K562 (cell line): Measurements from ENCODE around the gene RNASEH2A. TPM values are rescaled to one million over a fixed set of nuclear protein-coding genes. Genes with fewer than 3 reads are reported as not detected.
A peak's percentile ranks its signal among the peaks of the same experiment; 100 is the strongest.

Source experiments
- CC2D1A ChIP-seq: fragments of 450-650 bp; IDR thresholded peaks from 2 replicates; pipeline ENCODE4 v1.6.1; 2017; ENCODE audit warnings: mild to moderate bottlenecking
- CCNT2 ChIP-seq: IDR thresholded peaks from 2 replicates; pipeline ENCODE4 v1.6.1; 2011; ENCODE audit warnings: borderline replicate concordance, low read depth, mild to moderate bottlenecking, moderate library complexity, mixed read lengths, low read length; ENCODE audit not compliant: insufficient read length; ENCODE audit errors: extremely low read depth
- DNMT1 ChIP-seq: fragments of 450-650 bp; IDR thresholded peaks from 2 replicates; pipeline ENCODE4 v1.6.1; 2016; ENCODE audit warnings: antibody characterized with exemption, mild to moderate bottlenecking
- EHMT2 ChIP-seq: fragments of 450-650 bp; IDR thresholded peaks from 2 replicates; pipeline ENCODE4 v1.6.1; 2018; ENCODE audit warnings: antibody characterized with exemption
- FOXK1 ChIP-seq: sonication (generic); formaldehyde crosslinking; IDR thresholded peaks from 2 replicates; pipeline ENCODE4 v1.8.0; 2022; ENCODE audit warnings: missing genetic modification reagents, mild to moderate bottlenecking, borderline replicate concordance
- GTF2E2 ChIP-seq: fragments of 200-800 bp; sonication (Bioruptor generic); IDR thresholded peaks from 2 replicates; pipeline ENCODE4 v1.6.1; 2016; ENCODE audit warnings: missing genetic modification characterization, missing compliant biosample characterization
- HCFC1 ChIP-seq: IDR thresholded peaks from 2 replicates; pipeline ENCODE4 v1.6.1; 2012; ENCODE audit warnings: low read depth, low read length, improper control_type of control experiment
- HDAC8 ChIP-seq: fragments of 450-650 bp; IDR thresholded peaks from 2 replicates; pipeline ENCODE4 v1.6.1; 2016; ENCODE audit warnings: mild to moderate bottlenecking, missing genetic modification characterization, moderate library complexity, missing compliant biosample characterization
- MITF ChIP-seq: IDR thresholded peaks from 2 replicates; pipeline ENCODE4 v1.6.1; 2014; ENCODE audit warnings: antibody characterized with exemption
- MTA2 ChIP-seq: fragments of 450-650 bp; IDR thresholded peaks from 2 replicates; pipeline ENCODE4 v1.6.1; 2016; ENCODE audit warnings: low read depth
- MTF1 ChIP-seq: fragments of 250-450 bp; sonication (Bioruptor Pico); IDR thresholded peaks from 2 replicates; pipeline ENCODE4 v1.9.0; 2021; ENCODE audit warnings: moderate library complexity, mild to moderate bottlenecking, inconsistent platforms, borderline replicate concordance
- MXI1 ChIP-seq: IDR thresholded peaks from 2 replicates; pipeline ENCODE4 v1.6.1; 2011; ENCODE audit warnings: low read depth, mild to moderate bottlenecking, improper control_type of control experiment, low read length
- RBM15 ChIP-seq: fragments of 200-400 bp; formaldehyde crosslinking; IDR thresholded peaks from 2 replicates; pipeline ENCODE4 v1.6.1; 2018; ENCODE audit warnings: mild to moderate bottlenecking, low read length, moderate library complexity; ENCODE audit not compliant: insufficient read depth
- SMAD1 ChIP-seq: fragments of 150-350 bp; IDR thresholded peaks from 2 replicates; pipeline ENCODE4 v1.6.1; 2014; ENCODE audit warnings: low read length, low read depth; ENCODE audit not compliant: partially characterized antibody
- TEAD2 ChIP-seq: fragments of 450-650 bp; IDR thresholded peaks from 2 replicates; pipeline ENCODE4 v1.6.1; 2016; ENCODE audit warnings: missing genetic modification characterization, control low read depth, missing compliant biosample characterization
- TFE3 ChIP-seq: fragments of 450-650 bp; formaldehyde crosslinking; IDR thresholded peaks from 2 replicates; pipeline ENCODE4 v1.4.0; 2020; ENCODE audit warnings: mild to moderate bottlenecking, mixed read lengths
- ZBTB2 ChIP-seq: fragments of 450-650 bp; IDR thresholded peaks from 2 replicates; pipeline ENCODE4 v1.6.1; 2016; ENCODE audit warnings: antibody characterized with exemption
- ZBTB49 ChIP-seq: sonication (generic); formaldehyde crosslinking; IDR thresholded peaks from 2 replicates; pipeline ENCODE4 v1.8.0; 2022; ENCODE audit warnings: missing genetic modification reagents, mild to moderate bottlenecking, borderline replicate concordance
- ZKSCAN1 ChIP-seq: fragments of 150-350 bp; IDR thresholded peaks from 2 replicates; pipeline ENCODE4 v1.6.1; 2016; ENCODE audit warnings: low read depth, low read length
- ZNF23 ChIP-seq: fragments of 250-450 bp; sonication (Bioruptor Pico); IDR thresholded peaks from 2 replicates; pipeline ENCODE4 v1.4.0; 2020; ENCODE audit warnings: mild to moderate bottlenecking
- ZNF384 ChIP-seq: IDR thresholded peaks from 2 replicates; pipeline ENCODE4 v1.6.1; 2012; ENCODE audit warnings: low read depth, low read length, improper control_type of control experiment
- ZNF644 ChIP-seq: fragments of 200-800 bp; sonication (Bioruptor generic); IDR thresholded peaks from 2 replicates; pipeline ENCODE4 v1.6.1; 2016; ENCODE audit warnings: low read depth, missing genetic modification characterization, missing compliant biosample characterization
- polyA plus RNA-seq, 8 experiments: library from polyadenylated mRNA; depleted of rRNA in 4 of 8; stranded (reverse) in 5 of 8; unstranded in 3 of 8; fragments of >200 nt; fragmentation: Nextera tagmentation in 2 of 8; fragmentation: Illumina TruSeq in 1 of 8; extraction: Ambion mirVana in 2 of 8; extraction: Trizol in 1 of 8; gene quantifications; 2 replicates each; pipeline versions ENCODE4 v1.2.1 to v1.2.3, GENCODE V29; 2011 to 2014; ENCODE audit warnings: inconsistent platforms in 1 of 8, missing spikeins in 1 of 8
- total RNA-seq, 7 experiments: library from RNA; depleted of rRNA in 6 of 7; stranded (reverse); fragments of >200 nt in 6 of 7; fragmentation: Illumina TruSeq in 2 of 7; extraction: Trizol in 2 of 7; gene quantifications; 2 replicates each; pipeline versions ENCODE4 v1.2.1 to v1.2.3, GENCODE V29; 2011 to 2021; ENCODE audit warnings: low replicate concordance in 1 of 7

The RNASEH2A gene
- total and polyA plus RNA-seq, 9 of the 15 experiments (the other 6 are each of a cell fraction or from before 2014, with no cell fraction given), result 22.3 to 78.0 (median 61.7) TPM

- TF ChIP-seq SMAD1 (peak; percentile 54), TEAD2 (tag) (no peak), EHMT2 (no peak), MTF1 (no peak), ZBTB2 (0 out of 2 replicates have a peak, but pooled peaks have one; percentile 30), FOXK1 (CRISPR knock-in tag) (peak; percentile 92; the same call in 1 of the 2 replicates), ZNF23 (CRISPR knock-in tag) (no peak), MXI1 (no peak), CC2D1A (no peak), GTF2E2 (tag) (0 out of 2 replicates have a peak, but pooled peaks have one; percentile 36), MITF (peak; percentile 26; the same call in 1 of the 2 replicates), RBM15 (no peak), MTA2 (no peak), ZNF384 (peak; percentile 21; the same call in 1 of the 2 replicates), CCNT2 (peak; percentile 93), HCFC1 (peak; percentile 59), DNMT1 (no peak), ZNF644 (tag) (no peak), TFE3 (CRISPR knock-in tag) (no peak), ZBTB49 (CRISPR knock-in tag) (peak; percentile 80; the same call in 1 of the 2 replicates), HDAC8 (tag) (no peak), ZKSCAN1 (no peak)
Measured at GRCh38 chr19:12801466-12802266, 4.7 kb upstream of the RNASEH2A start, which contains the start of the genes PRDX2 and THSD8 (continued).
